ENCODE data around the gene MATCAP1. TPM values are rescaled to one million over a fixed set of nuclear protein-coding genes. Genes with fewer than 3 reads are reported as not detected.

The MATCAP1 gene
- total and polyA plus RNA-seq, 2 of the 13 experiments (the other 11 are each of a cell fraction or from before 2014, with no cell fraction given), result 11.2 to 24.5 TPM

DNA sequence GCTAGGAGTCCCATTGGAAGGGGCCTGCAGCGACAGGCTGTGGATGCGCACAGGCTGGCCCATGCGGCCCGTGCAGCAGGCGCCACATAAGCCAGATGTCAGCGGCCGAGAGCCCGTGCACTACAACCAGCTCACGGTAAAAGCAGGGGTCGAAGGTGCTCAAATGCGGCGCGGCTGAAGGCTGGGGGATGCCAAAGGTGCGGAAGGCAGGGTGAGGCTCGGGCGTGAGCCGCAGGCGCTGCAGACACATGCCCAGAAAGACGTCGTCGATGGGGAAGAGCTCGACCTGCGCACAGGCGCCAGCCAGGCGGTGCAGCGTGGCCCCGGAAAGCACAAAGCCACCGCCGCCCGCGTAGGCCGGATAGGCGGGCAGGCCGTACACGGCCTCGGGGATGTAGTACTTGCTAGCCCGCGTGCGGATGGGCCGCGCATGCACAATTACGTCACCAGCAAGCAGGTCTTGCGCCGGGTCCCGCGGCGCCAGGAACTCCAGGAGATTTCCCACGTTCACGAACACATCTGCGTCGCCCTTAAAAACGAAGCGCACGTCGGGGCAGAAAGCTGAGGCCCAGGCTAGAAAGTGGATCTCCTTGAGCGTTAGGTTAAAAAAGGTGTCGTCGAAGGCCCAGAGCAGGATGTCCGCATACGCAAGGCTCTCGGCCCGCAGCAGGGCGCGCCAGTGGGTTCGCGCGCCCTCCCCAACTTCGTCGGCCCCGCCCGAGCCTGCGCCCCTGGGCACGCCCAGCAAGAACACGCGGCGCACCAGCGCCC lies 34.3 kb downstream of the MATCAP1 start (continued):
- TF ChIP-seq SOX6 (IDR thresholded peaks at IDR 0.05) (no peak), SOX6 (CRISPR knock-in tag; IDR thresholded peaks at IDR 0.05) (no peak), FOXC1 (CRISPR knock-in tag; IDR thresholded peaks at IDR 0.05; ENCODE audit: borderline replicate concordance) (no peak), MEF2D (CRISPR knock-in tag; IDR thresholded peaks at IDR 0.05) (no peak), EHMT2 (IDR thresholded peaks at IDR 0.05; ENCODE audit: borderline replicate concordance, low read depth, low read length) (no peak), SALL2 (CRISPR knock-in tag; IDR thresholded peaks at IDR 0.05) (no peak), TARDBP (CRISPR knock-in tag; IDR thresholded peaks at IDR 0.05) (0 out of 2 replicates have a peak, but pooled peaks have one; percentile 25), ZNF234 (CRISPR knock-in tag; conservative IDR thresholded peaks at IDR 0.05) (peak; percentile 44; the same call in 1 of the 2 replicates), ZNF879 (CRISPR knock-in tag; IDR thresholded peaks at IDR 0.05) (no peak), ZNF274 (CRISPR knock-in tag; IDR thresholded peaks at IDR 0.05) (0 out of 2 replicates have a peak, but pooled peaks have one; percentile 24), ZNF460 (CRISPR knock-in tag; IDR thresholded peaks at IDR 0.05; ENCODE audit: borderline replicate concordance) (no peak), ZFX (CRISPR knock-in tag; IDR thresholded peaks at IDR 0.05; ENCODE audit: low read depth) (no peak), ZNF720 (CRISPR knock-in tag; IDR thresholded peaks at IDR 0.05) (no peak), ZNF44 (CRISPR knock-in tag; IDR thresholded peaks at IDR 0.05) (no peak), RBFOX2 (IDR thresholded peaks at IDR 0.05; ENCODE audit: low read depth, low read length) (no peak; the same call in 1 of the 2 replicates)
- TF ChIP-seq, protein P1, sequence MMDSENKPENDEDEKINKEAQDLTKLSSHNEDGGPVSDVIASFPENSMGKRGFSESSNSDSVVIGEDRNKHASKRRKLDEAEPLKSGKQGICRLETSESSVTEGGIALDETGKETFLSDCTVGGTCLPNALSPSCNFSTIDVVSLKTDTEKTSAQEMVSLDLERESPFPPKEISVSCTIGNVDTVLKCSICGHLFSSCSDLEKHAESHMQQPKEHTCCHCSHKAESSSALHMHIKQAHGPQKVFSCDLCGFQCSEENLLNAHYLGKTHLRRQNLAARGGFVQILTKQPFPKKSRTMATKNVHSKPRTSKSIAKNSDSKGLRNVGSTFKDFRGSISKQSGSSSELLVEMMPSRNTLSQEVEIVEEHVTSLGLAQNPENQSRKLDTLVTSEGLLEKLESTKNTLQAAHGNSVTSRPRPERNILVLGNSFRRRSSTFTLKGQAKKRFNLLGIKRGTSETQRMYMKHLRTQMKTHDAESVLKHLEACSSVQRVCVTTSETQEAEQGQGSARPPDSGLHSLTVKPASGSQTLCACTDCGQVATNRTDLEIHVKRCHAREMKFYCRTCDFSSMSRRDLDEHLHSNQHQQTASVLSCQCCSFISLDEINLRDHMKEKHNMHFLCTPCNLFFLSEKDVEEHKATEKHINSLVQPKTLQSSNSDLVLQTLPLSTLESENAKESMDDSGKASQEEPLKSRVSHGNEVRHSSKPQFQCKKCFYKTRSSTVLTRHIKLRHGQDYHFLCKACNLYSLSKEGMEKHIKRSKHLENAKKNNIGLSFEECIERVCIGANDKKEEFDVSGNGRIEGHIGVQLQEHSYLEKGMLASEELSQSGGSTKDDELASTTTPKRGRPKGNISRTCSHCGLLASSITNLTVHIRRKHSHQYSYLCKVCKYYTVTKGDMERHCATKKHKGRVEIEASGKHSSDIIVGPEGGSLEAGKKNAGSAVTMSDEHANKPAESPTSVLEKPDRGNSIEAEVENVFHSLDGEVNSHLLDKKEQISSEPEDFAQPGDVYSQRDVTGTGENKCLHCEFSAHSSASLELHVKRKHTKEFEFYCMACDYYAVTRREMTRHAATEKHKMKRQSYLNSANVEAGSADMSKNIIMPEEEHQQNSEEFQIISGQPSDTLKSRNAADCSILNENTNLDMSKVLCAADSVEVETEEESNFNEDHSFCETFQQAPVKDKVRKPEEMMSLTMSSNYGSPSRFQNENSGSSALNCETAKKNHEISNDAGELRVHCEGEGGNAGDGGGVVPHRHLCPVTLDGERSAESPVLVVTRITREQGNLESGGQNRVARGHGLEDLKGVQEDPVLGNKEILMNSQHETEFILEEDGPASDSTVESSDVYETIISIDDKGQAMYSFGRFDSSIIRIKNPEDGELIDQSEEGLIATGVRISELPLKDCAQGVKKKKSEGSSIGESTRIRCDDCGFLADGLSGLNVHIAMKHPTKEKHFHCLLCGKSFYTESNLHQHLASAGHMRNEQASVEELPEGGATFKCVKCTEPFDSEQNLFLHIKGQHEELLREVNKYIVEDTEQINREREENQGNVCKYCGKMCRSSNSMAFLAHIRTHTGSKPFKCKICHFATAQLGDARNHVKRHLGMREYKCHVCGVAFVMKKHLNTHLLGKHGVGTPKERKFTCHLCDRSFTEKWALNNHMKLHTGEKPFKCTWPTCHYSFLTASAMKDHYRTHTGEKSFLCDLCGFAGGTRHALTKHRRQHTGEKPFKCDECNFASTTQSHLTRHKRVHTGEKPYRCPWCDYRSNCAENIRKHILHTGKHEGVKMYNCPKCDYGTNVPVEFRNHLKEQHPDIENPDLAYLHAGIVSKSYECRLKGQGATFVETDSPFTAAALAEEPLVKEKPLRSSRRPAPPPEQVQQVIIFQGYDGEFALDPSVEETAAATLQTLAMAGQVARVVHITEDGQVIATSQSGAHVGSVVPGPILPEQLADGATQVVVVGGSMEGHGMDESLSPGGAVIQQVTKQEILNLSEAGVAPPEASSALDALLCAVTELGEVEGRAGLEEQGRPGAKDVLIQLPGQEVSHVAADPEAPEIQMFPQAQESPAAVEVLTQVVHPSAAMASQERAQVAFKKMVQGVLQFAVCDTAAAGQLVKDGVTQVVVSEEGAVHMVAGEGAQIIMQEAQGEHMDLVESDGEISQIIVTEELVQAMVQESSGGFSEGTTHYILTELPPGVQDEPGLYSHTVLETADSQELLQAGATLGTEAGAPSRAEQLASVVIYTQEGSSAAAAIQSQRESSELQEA (CRISPR knock-in tag; IDR thresholded peaks at IDR 0.05; ENCODE audit: not compliant biosample characterization), result peak; percentile 46
- TF ChIP-seq, protein P2, sequence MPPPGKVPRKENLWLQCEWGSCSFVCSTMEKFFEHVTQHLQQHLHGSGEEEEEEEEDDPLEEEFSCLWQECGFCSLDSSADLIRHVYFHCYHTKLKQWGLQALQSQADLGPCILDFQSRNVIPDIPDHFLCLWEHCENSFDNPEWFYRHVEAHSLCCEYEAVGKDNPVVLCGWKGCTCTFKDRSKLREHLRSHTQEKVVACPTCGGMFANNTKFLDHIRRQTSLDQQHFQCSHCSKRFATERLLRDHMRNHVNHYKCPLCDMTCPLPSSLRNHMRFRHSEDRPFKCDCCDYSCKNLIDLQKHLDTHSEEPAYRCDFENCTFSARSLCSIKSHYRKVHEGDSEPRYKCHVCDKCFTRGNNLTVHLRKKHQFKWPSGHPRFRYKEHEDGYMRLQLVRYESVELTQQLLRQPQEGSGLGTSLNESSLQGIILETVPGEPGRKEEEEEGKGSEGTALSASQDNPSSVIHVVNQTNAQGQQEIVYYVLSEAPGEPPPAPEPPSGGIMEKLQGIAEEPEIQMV (CRISPR knock-in tag; IDR thresholded peaks at IDR 0.05; ENCODE audit: low read depth), result no peak
- TF ChIP-seq, protein P3, sequence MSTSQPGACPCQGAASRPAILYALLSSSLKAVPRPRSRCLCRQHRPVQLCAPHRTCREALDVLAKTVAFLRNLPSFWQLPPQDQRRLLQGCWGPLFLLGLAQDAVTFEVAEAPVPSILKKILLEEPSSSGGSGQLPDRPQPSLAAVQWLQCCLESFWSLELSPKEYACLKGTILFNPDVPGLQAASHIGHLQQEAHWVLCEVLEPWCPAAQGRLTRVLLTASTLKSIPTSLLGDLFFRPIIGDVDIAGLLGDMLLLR (CRISPR knock-in tag; IDR thresholded peaks at IDR 0.05), result no peak
- TF ChIP-seq, protein P4, sequence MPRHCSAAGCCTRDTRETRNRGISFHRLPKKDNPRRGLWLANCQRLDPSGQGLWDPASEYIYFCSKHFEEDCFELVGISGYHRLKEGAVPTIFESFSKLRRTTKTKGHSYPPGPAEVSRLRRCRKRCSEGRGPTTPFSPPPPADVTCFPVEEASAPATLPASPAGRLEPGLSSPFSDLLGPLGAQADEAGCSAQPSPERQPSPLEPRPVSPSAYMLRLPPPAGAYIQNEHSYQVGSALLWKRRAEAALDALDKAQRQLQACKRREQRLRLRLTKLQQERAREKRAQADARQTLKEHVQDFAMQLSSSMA (CRISPR knock-in tag; IDR thresholded peaks at IDR 0.05), result no peak

All from HepG2 (cell line).